Right cardiac atrium (tissue), 5 donors: ENCODE measurements around the gene RCOR3. TPM values are rescaled to one million over a fixed set of nuclear protein-coding genes. Genes with fewer than 3 reads are reported as not detected.

Source experiments
- ATAC-seq, 2 donors: fragments of 200-7000 bp; cut with Tn5 transposase; one replicate each; pipeline versions ENCODE4 v1.8.0 to v1.9.1; 2020; ENCODE audit warnings: moderate library complexity in 2 of 2, mild to moderate bottlenecking in 1 of 2
- DNase-seq, 3 donors: peaks; one replicate each; pipeline ENCODE4 v3.0.0-alpha.2; 2020
- H3K27ac ChIP-seq: one replicate; pipeline ENCODE4 v1.5.1; 2013; ENCODE audit warnings: mild to moderate bottlenecking, low read length, control low read depth, moderate library complexity
- H3K27me3 ChIP-seq: one replicate; pipeline ENCODE4 v1.6.1; 2013; ENCODE audit not compliant: control insufficient read depth, insufficient read depth
- H3K4me1 ChIP-seq: one replicate; pipeline ENCODE4 v1.6.1; 2013; ENCODE audit warnings: low read length; ENCODE audit not compliant: control insufficient read depth, insufficient read depth
- H3K4me3 ChIP-seq: one replicate; pipeline ENCODE4 v1.5.1; 2013; ENCODE audit warnings: low read length, control low read depth
- H3K9me3 ChIP-seq: one replicate; pipeline ENCODE4 v1.6.1; 2013; ENCODE audit warnings: low read length; ENCODE audit not compliant: control insufficient read depth
- WGBS: extraction: QIAGEN DNeasy Blood & Tissue Kit; methylation state at CpG from one replicate; pipeline ENCODE4 v1.1.7; 2013; 5-methylcytosine and 5-hydroxymethylcytosine counted together
- intact Hi-C, 4 donors: fragments of 100-400 bp; cut with DNase I; formaldehyde crosslinking; loops; one replicate each; pipeline versions ENCODE4 v1.11.0 to v1.14.0; 2022 to 2023
- polyA plus RNA-seq: library from polyadenylated mRNA; stranded (reverse); fragments of 200-250 nt; gene quantifications from one replicate; pipeline ENCODE4 v1.2.3, GENCODE V29; 2013
- total RNA-seq, 4 donors: library from RNA; stranded (reverse); fragmentation: NEBNext Ultra II Directional; extraction: Animal tissue kit (Norgen Biotek cat#: 25700); gene quantifications; one replicate each; pipeline ENCODE4 v1.2.1, GENCODE V29; 2021
- donor health status: healthy with polysubstance abuse.
- donor health status: DM: no; HTN: yes; CAD: no.
- donor health status: DM: no; HTN: no; CAD: no.
- donor health status: DM: no; HTN: yes; CAD: no; lungs with severe emphysema.
- donor health status: DM: yes; HTN: yes; CAD: no.

Gene RCOR3
- total and polyA plus RNA-seq, 5 donors: 21.9 to 49.0 (median 43.2) TPM

- Histone ChIP-seq H3K9me3 (no peaks in the 10 kb centered on the region), H3K27me3 (no peaks in the 10 kb centered on the region), H3K4me3 (no peak overlapping the region), H3K27ac (no peak overlapping the region), H3K4me1 (no peaks in the 10 kb centered on the region)
- ATAC-seq (no peak), DNase-seq (no peak)
- 68% methylated on average over 5 of the region's 5 CpGs for WGBS
- intact Hi-C loops: no loop called here
Observed at GRCh38 chr1:211356723-211357407, 97.7 kb downstream of the RCOR3 start.

- 99% methylated on average over 1 of the region's 1 CpG for WGBS
- DNase-seq (no peak), ATAC-seq (no peak)
- no peak overlapping the region for H3K4me3 ChIP-seq
- H3K9me3 ChIP-seq: no peaks in the 10 kb centered on the region
- no peaks in the 10 kb centered on the region for H3K27me3 ChIP-seq
- intact Hi-C loops: no loop called here
- H3K4me1 ChIP-seq: no peaks in the 10 kb centered on the region
- H3K27ac ChIP-seq: no peak overlapping the region
Observed at GRCh38 chr1:211358685-211359084, 99.5 kb downstream of the RCOR3 start.

- WGBS: 90% methylated on average over 3 of the region's 3 CpGs
- Histone ChIP-seq H3K4me3 (no peak overlapping the region), H3K4me1 (no peaks in the 10 kb centered on the region), H3K27ac (no peak overlapping the region), H3K27me3 (no peaks in the 10 kb centered on the region), H3K9me3 (no peaks in the 10 kb centered on the region)
- ATAC-seq (no peak), DNase-seq (no peak)
- intact Hi-C loops: no loop called here
Observed at GRCh38 chr1:211359876-211360275, 100.7 kb downstream of the RCOR3 start.

GRCh38 chr1:211361202-211361601 lies 102.0 kb downstream of the RCOR3 start:
- ATAC-seq (no peak), DNase-seq (no peak)
- no peaks in the 10 kb centered on the region for H3K4me1 ChIP-seq
- intact Hi-C loops: no loop called here
- H3K4me3 ChIP-seq: no peak overlapping the region
- H3K9me3 ChIP-seq: no peaks in the 10 kb centered on the region
- 88% methylated on average over 1 of the region's 1 CpG for WGBS
- no peaks in the 10 kb centered on the region for H3K27me3 ChIP-seq
- no peak overlapping the region for H3K27ac ChIP-seq

Other genes starting within 250 kb of the RCOR3 start
- not detected for gene KCNH1, start 125.2 kb upstream of the RCOR3 start, total RNA-seq
- gene KCNH1, start 125.2 kb upstream of the RCOR3 start, polyA plus RNA-seq: 0.02 TPM
- gene TRAF5, start 67.5 kb downstream of the RCOR3 start, total RNA-seq: 1 to 10 TPM; 2.5 to 4.3 (median 3.0) TPM
- gene TRAF5, start 67.5 kb downstream of the RCOR3 start, polyA plus RNA-seq: 2.6 TPM
- gene RD3, start 232.8 kb downstream of the RCOR3 start, total RNA-seq: under 1 TPM in 1 of 4 donors, not detected in 3; 0.09 TPM
- gene RD3, start 232.8 kb downstream of the RCOR3 start, polyA plus RNA-seq: 0.05 TPM